ENCODE measurements around the gene REG4. TPM values are rescaled to one million over a fixed set of nuclear protein-coding genes. Genes with fewer than 3 reads are reported as not detected.
"Not testable (repeated sequence)": the region's sequence is repeated elsewhere in the genome, so short reads cannot be mapped to it uniquely, and the experiment has no call there.

Gene REG4
- total RNA-seq, 1 experiment from 2014 or later, result not detected

GRCh38 chr1:119791377-119791776 is 19.9 kb downstream of the REG4 start:
- CTCF ChIA-PET, result interaction anchor here (0.9 to 1.3 kb wide), 2 partner anchors 18 to 48 kb away, joined by 4 to 7 read pairs; no protein-coding TSS in a partner anchor
- H3K4me3 Mint-ChIP-seq (ENCODE audit: unreplicated experiment), result no peak overlapping the region
- no peaks in the 10 kb centered on the region for H3K9me3 Mint-ChIP-seq (ENCODE audit: unreplicated experiment)
- H3K27me3 Mint-ChIP-seq (ENCODE audit: insufficient read depth, unreplicated experiment), result no peaks in the 10 kb centered on the region
- peaks cover 11% of the 10 kb centered on the region for H3K4me1 Mint-ChIP-seq (ENCODE audit: insufficient read depth, unreplicated experiment)
- POLR2A ChIA-PET, result interaction anchor here (0.6 kb wide), 1 partner anchor 30 kb away, joined by 4 read pairs; no protein-coding TSS in a partner anchor
- H3K27ac Mint-ChIP-seq (ENCODE audit: low read depth, unreplicated experiment), result no peak overlapping the region
- H3K36me3 Mint-ChIP-seq (ENCODE audit: insufficient read depth, unreplicated experiment), result no peaks in the 10 kb centered on the region
- no peak for DNase-seq (ENCODE audit: unreplicated experiment)
- TF ChIP-seq, protein P1, sequence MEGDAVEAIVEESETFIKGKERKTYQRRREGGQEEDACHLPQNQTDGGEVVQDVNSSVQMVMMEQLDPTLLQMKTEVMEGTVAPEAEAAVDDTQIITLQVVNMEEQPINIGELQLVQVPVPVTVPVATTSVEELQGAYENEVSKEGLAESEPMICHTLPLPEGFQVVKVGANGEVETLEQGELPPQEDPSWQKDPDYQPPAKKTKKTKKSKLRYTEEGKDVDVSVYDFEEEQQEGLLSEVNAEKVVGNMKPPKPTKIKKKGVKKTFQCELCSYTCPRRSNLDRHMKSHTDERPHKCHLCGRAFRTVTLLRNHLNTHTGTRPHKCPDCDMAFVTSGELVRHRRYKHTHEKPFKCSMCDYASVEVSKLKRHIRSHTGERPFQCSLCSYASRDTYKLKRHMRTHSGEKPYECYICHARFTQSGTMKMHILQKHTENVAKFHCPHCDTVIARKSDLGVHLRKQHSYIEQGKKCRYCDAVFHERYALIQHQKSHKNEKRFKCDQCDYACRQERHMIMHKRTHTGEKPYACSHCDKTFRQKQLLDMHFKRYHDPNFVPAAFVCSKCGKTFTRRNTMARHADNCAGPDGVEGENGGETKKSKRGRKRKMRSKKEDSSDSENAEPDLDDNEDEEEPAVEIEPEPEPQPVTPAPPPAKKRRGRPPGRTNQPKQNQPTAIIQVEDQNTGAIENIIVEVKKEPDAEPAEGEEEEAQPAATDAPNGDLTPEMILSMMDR (IDR thresholded peaks at IDR 0.05; ENCODE audit: unreplicated experiment), result no peak
- no TSS peak for BruUV-seq (replicated peaks)
- intact Hi-C loops (cut with micrococcal nuclease), result no loop called here

DNA sequence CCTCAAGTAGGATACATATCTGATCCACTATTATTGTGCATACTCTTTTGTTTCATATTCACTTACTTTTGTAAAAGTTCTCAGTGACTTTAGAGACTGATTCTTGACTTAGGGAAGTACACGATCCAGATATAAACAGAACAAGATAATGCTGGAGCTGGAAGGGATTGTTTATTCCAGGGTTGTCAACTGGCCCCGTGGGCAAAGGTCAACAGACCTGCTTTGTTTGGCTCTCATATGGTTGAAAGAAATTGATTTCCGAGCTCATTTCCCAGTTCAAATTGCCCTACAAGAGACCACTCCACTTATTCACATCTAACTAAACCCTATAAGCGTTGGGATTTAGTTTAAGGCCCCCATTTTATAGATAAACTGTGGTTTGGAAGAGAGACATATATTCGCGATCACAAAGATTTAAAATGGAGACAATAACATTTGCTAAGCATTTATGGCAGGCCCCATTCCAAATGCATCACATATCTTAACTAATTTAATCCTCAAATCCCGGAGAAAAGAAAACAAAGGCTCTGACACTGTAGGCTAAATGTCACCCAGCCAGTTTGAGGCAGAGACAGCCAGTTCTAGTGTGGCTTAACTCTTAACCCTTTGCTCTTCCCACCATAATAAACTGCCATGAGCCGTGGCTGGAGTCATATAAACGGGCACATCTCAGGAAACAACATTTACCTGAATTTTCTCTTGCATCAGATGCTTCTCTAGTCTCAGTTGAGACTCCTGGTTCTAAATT is 20.6 kb downstream of the REG4 start:
- H3K9me3 Mint-ChIP-seq (ENCODE audit: unreplicated experiment), result no peaks in the 10 kb centered on the region
- CTCF ChIA-PET, result interaction anchor here (1.3 kb wide), 1 partner anchor 47 kb away, joined by 7 read pairs; no protein-coding TSS in a partner anchor
- H3K27ac Mint-ChIP-seq (ENCODE audit: low read depth, unreplicated experiment), result no peak overlapping the region
- no peak overlapping the region for H3K4me3 Mint-ChIP-seq (ENCODE audit: unreplicated experiment)
- no peaks in the 10 kb centered on the region for H3K27me3 Mint-ChIP-seq (ENCODE audit: insufficient read depth, unreplicated experiment)
- TF ChIP-seq, protein P1 (IDR thresholded peaks at IDR 0.05; ENCODE audit: unreplicated experiment), result no peak
- DNase-seq (ENCODE audit: unreplicated experiment), result no peak
- no peaks in the 10 kb centered on the region for H3K36me3 Mint-ChIP-seq (ENCODE audit: insufficient read depth, unreplicated experiment)
- intact Hi-C loops (cut with micrococcal nuclease), result no loop called here
- no TSS peak for BruUV-seq (replicated peaks)
- POLR2A ChIA-PET, result interaction anchor here (0.6 kb wide), 1 partner anchor 79 kb away, joined by 3 read pairs; no protein-coding TSS in a partner anchor
- H3K4me1 Mint-ChIP-seq (ENCODE audit: insufficient read depth, unreplicated experiment), result peaks cover 16% of the 10 kb centered on the region

- no peaks in the 10 kb centered on the region for H3K27me3 Mint-ChIP-seq (ENCODE audit: insufficient read depth, unreplicated experiment)
- ChIA-PET POLR2A (no interaction called here), CTCF (interaction anchor here (0.6 to 2.3 kb wide), 2 partner anchors 21 to 83 kb away, joined by 3 to 11 read pairs; no protein-coding TSS in a partner anchor)
- no peaks in the 10 kb centered on the region for H3K36me3 Mint-ChIP-seq (ENCODE audit: insufficient read depth, unreplicated experiment)
- no peak overlapping the region for H3K27ac Mint-ChIP-seq (ENCODE audit: low read depth, unreplicated experiment)
- H3K4me3 Mint-ChIP-seq (ENCODE audit: unreplicated experiment), result no peak overlapping the region
- BruUV-seq (replicated peaks), result no TSS peak
- intact Hi-C loops (cut with micrococcal nuclease), result no loop called here
- no peaks in the 10 kb centered on the region for H3K9me3 Mint-ChIP-seq (ENCODE audit: unreplicated experiment)
- DNase-seq (ENCODE audit: unreplicated experiment), result no peak
- TF ChIP-seq, protein P1 (IDR thresholded peaks at IDR 0.05; ENCODE audit: unreplicated experiment), result no peak
- peaks cover 30% of the 10 kb centered on the region for H3K4me1 Mint-ChIP-seq (ENCODE audit: insufficient read depth, unreplicated experiment)
Observed at GRCh38 chr1:119787776-119788175, 23.5 kb downstream of the REG4 start.

DNA sequence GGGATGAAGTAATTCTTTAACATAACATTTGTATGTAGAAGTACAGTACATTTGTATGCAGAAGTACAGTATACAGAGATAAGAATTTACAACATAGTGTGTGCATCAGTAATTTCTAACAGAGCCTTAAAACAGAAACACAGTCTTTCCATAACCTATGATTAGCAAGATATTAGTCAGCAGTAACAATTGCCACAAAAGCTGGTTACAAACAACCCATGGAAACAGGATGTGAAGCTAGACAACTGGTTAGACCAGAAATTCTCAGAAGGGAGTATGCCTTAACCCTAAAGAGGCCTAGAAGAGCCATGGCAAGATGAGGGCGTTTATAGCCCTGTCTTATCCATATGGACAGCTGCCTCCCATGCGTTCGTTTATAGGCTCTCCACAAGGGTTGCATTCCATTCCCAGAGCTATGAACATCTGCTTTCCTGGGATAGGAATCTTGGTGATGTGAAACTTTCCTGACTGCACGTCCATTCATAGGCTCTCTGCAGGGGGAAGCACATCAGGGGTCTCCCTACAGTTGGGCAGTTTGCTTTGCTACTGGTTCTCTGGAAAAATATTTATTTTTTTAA is 24.7 kb downstream of the REG4 start:
- H3K4me3 Mint-ChIP-seq (ENCODE audit: unreplicated experiment); CTCF ChIA-PET; DNase-seq (ENCODE audit: unreplicated experiment); H3K36me3 Mint-ChIP-seq (ENCODE audit: insufficient read depth, unreplicated experiment); BruUV-seq (replicated peaks); H3K27ac Mint-ChIP-seq (ENCODE audit: low read depth, unreplicated experiment); intact Hi-C loops (cut with micrococcal nuclease); H3K27me3 Mint-ChIP-seq (ENCODE audit: insufficient read depth, unreplicated experiment); H3K9me3 Mint-ChIP-seq (ENCODE audit: unreplicated experiment): not testable (repeated sequence)
- peaks cover 30% of the 10 kb centered on the region for H3K4me1 Mint-ChIP-seq (ENCODE audit: insufficient read depth, unreplicated experiment)
- POLR2A ChIA-PET, result interaction anchor here (0.7 to 0.8 kb wide), 2 partner anchors 22 to 40 kb away, joined by 3 read pairs; no protein-coding TSS in a partner anchor

GRCh38 chr1:119786046-119786445 is 25.2 kb downstream of the REG4 start:
- H3K36me3 Mint-ChIP-seq (ENCODE audit: insufficient read depth, unreplicated experiment); intact Hi-C loops (cut with micrococcal nuclease); BruUV-seq (replicated peaks); H3K27me3 Mint-ChIP-seq (ENCODE audit: insufficient read depth, unreplicated experiment); H3K9me3 Mint-ChIP-seq (ENCODE audit: unreplicated experiment); DNase-seq (ENCODE audit: unreplicated experiment); CTCF ChIA-PET; H3K4me3 Mint-ChIP-seq (ENCODE audit: unreplicated experiment); H3K27ac Mint-ChIP-seq (ENCODE audit: low read depth, unreplicated experiment): not testable (repeated sequence)
- POLR2A ChIA-PET, result interaction anchor here (0.7 to 0.8 kb wide), 2 partner anchors 23 to 39 kb away, joined by 3 read pairs; no protein-coding TSS in a partner anchor
- H3K4me1 Mint-ChIP-seq (ENCODE audit: insufficient read depth, unreplicated experiment), result peaks cover 30% of the 10 kb centered on the region
